ENCODE data around the gene CNTN5. TPM values are rescaled to one million over a fixed set of nuclear protein-coding genes. Genes with fewer than 3 reads are reported as not detected.

The CNTN5 gene
- polyA plus RNA-seq, 1 of the 3 experiments (the other 2 are of a cell fraction): not detected

- TF ChIP-seq PBX3 (IDR thresholded peaks at IDR 0.05) (no peak), RFX5 (IDR thresholded peaks at IDR 0.05; ENCODE audit: low read length) (no peak)
- TF ChIP-seq, protein P1, sequence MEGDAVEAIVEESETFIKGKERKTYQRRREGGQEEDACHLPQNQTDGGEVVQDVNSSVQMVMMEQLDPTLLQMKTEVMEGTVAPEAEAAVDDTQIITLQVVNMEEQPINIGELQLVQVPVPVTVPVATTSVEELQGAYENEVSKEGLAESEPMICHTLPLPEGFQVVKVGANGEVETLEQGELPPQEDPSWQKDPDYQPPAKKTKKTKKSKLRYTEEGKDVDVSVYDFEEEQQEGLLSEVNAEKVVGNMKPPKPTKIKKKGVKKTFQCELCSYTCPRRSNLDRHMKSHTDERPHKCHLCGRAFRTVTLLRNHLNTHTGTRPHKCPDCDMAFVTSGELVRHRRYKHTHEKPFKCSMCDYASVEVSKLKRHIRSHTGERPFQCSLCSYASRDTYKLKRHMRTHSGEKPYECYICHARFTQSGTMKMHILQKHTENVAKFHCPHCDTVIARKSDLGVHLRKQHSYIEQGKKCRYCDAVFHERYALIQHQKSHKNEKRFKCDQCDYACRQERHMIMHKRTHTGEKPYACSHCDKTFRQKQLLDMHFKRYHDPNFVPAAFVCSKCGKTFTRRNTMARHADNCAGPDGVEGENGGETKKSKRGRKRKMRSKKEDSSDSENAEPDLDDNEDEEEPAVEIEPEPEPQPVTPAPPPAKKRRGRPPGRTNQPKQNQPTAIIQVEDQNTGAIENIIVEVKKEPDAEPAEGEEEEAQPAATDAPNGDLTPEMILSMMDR (IDR thresholded peaks at IDR 0.05): no peak
Observed at GRCh38 chr11:99645934-99646333, 625.2 kb downstream of the CNTN5 start (continued).

GRCh38 chr11:99670067-99670676 lies 649.4 kb downstream of the CNTN5 start:
- Histone ChIP-seq H4K20me1 (ENCODE audit: insufficient read depth) (no peaks in the 10 kb centered on the region), H3K4me2 (no peak overlapping the region), H3K4me3 (ENCODE audit: low read depth in 2 of 2, low read length in 1 of 2) (no peak overlapping the region), H3F3A (replicated peaks; ENCODE audit: insufficient read depth) (no peaks in the 10 kb centered on the region), H2AFZ (ENCODE audit: low read depth) (no peak overlapping the region), H3K9me3 (no peaks in the 10 kb centered on the region), H3K9me2 (no peaks in the 10 kb centered on the region), H3K27me3 (ENCODE audit: insufficient read depth) (no peaks in the 10 kb centered on the region), H3K36me3 (replicated peaks in 1 of 2; ENCODE audit: control insufficient read depth in 1 of 2, insufficient read depth in 2 of 2, low read length in 1 of 2) (no peaks in the 10 kb centered on the region), H3K79me2 (ENCODE audit: insufficient read depth) (no peaks in the 10 kb centered on the region), H3K27ac (ENCODE audit: low read depth in 2 of 2, low read length in 1 of 2) (no peak overlapping the region), H3K9ac (no peak overlapping the region), H3K4me1 (ENCODE audit: control insufficient read depth in 1 of 2, insufficient read depth in 2 of 2, low read depth in 1 of 2, low read length in 1 of 2) (no peaks in the 10 kb centered on the region)
- 7% methylated on average over 2 of the region's 2 CpGs for WGBS (ENCODE audit: low lambda C conversion rate)
- no peak for DNase-seq
- no peak for TF ChIP-seq RAD21 (IDR thresholded peaks at IDR 0.05; ENCODE audit: low read length)
- TF ChIP-seq SMC3 (IDR thresholded peaks at IDR 0.05; ENCODE audit: low read depth, low read length): no peak
- TF ChIP-seq, protein P1 (IDR thresholded peaks at IDR 0.05): no peak
- CTCF ChIA-PET: no interaction called here
- POLR2A ChIA-PET: no interaction called here

DNA sequence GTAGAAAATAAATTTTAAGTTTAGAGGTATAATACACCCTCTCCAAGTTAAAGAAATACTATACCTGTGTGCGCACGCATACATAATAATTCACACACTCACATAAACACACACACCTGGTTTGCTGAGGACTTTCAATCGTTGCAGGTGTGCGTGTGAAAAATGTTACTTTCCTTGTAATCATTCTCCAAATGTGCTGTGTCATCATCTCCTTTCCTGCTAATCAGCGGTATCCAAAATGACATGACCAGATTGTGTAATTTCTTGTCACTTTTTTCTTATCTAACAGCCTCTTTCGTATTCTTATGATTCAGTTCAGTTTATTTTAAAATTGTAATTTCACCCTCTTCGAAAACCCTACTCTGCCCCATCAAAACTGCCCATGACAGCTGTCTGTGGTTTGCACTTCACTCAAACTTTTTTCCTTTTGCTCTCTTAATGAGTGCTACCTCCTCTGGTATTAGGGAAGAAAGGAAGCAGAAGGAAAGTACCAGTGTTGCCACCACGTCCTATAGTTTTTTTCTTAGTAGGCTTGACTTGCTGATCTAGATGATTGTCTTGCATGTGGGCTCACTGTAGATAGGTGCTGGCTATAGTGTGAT lies 651.2 kb downstream of the CNTN5 start:
- Histone ChIP-seq H3K4me2 (no peak overlapping the region), H3K79me2 (ENCODE audit: insufficient read depth) (no peaks in the 10 kb centered on the region), H3K27ac (ENCODE audit: low read depth in 2 of 2, low read length in 1 of 2) (no peak overlapping the region), H3F3A (replicated peaks; ENCODE audit: insufficient read depth) (no peaks in the 10 kb centered on the region), H3K27me3 (ENCODE audit: insufficient read depth) (no peaks in the 10 kb centered on the region), H3K9me3 (no peaks in the 10 kb centered on the region), H3K36me3 (replicated peaks in 1 of 2; ENCODE audit: control insufficient read depth in 1 of 2, insufficient read depth in 2 of 2, low read length in 1 of 2) (no peaks in the 10 kb centered on the region), H3K4me1 (ENCODE audit: control insufficient read depth in 1 of 2, insufficient read depth in 2 of 2, low read depth in 1 of 2, low read length in 1 of 2) (no peaks in the 10 kb centered on the region), H3K9me2 (no peaks in the 10 kb centered on the region), H4K20me1 (ENCODE audit: insufficient read depth) (no peaks in the 10 kb centered on the region), H2AFZ (ENCODE audit: low read depth) (no peak overlapping the region), H3K4me3 (ENCODE audit: low read depth in 2 of 2, low read length in 1 of 2) (no peak overlapping the region), H3K9ac (no peak overlapping the region)
- DNase-seq: no peak
- ChIA-PET POLR2A (no interaction called here), CTCF (no interaction called here)
- 38% methylated on average over 8 of the region's 8 CpGs for WGBS (ENCODE audit: low lambda C conversion rate)
- no peak for TF ChIP-seq MAX (IDR thresholded peaks at IDR 0.05; ENCODE audit: low read depth)
- TF ChIP-seq CHD2 (IDR thresholded peaks at IDR 0.05; ENCODE audit: low read length, partially characterized antibody): no peak
- TF ChIP-seq ELF1 (IDR thresholded peaks at IDR 0.05): no peak
- no peak for TF ChIP-seq EZH2phosphoT487 (IDR thresholded peaks at IDR 0.05; ENCODE audit: borderline replicate concordance, low read depth)
- TF ChIP-seq MEF2A (IDR thresholded peaks at IDR 0.05; ENCODE audit: borderline replicate concordance, low read depth): no peak
- TF ChIP-seq RFX5 (IDR thresholded peaks at IDR 0.05; ENCODE audit: low read length): no peak
- no peak for TF ChIP-seq SIN3A (IDR thresholded peaks at IDR 0.05; ENCODE audit: borderline replicate concordance, low read depth, low read length)
- no peak for TF ChIP-seq RCOR1 (IDR thresholded peaks at IDR 0.05; ENCODE audit: low read length)
- TF ChIP-seq EP300 (IDR thresholded peaks at IDR 0.05; ENCODE audit: borderline replicate concordance in 1 of 2, low read depth in 1 of 2, low read length in 1 of 2): no peak
- TF ChIP-seq, protein P1 (IDR thresholded peaks at IDR 0.05): no peak
- no peak for TF ChIP-seq YY1 (IDR thresholded peaks at IDR 0.05; ENCODE audit: low read depth)

Data from SK-N-SH (cell line).